Erythroblast (primary cell): Measurements from ENCODE around the gene PCYT2.

Source experiments
- GATA1 ChIP-seq: IDR thresholded peaks from 2 replicates; pipeline ENCODE4 v1.6.1; 2011; ENCODE audit warnings: low read depth, mild to moderate bottlenecking, control low read depth, low read length, moderate library complexity
- POLR2A ChIP-seq: IDR thresholded peaks from 2 replicates; pipeline ENCODE4 v1.6.1; 2011; ENCODE audit warnings: mild to moderate bottlenecking, low read length

GRCh38 chr17:81909231-81909630 is 2.0 kb downstream of the PCYT2 start:
- TF ChIP-seq POLR2A (no peak), GATA1 (no peak)
